ENCODE measurements around the gene ACAA2. TPM values are rescaled to one million over a fixed set of nuclear protein-coding genes. Genes with fewer than 3 reads are reported as not detected.

Gene ACAA2
- total and polyA plus RNA-seq, 8 donors, result 60.3 to 111 (median 88.1) TPM

DNA sequence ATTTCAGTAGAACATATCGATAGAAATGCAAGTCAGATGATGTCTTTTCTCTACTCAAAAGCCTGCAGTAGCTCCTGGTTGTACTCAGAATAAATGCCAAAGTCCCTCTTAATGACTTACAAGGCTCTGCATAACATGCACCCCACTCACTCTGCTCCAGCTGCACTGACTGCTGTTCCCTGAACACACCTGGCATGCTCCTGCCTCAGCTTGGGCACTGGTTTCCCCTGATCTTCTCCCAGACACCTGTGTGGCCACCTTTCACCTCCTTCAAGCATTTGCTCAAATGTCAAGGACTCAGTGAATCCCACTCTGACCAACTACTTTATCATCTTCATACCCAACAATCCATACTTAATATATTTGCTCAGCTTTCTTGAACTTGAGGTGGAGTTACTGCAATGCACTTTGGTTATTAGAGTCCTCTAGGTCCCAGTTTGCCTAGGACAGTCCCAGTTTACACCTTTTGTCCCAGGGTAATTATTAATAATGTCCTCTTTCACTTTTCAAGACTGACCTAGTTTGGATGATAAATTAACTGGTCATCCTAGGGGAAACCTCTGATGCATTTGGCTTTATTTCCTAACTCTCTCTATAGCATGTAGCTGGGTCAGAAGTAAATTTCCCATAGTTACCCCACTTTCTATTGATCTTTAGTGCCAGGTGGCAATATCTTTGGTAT is 44.1 kb downstream of the ACAA2 start:
- Histone ChIP-seq H3K9me3 (no peaks in the 10 kb centered on the region), H3K27ac (no peak overlapping the region), H3K36me3 (no peaks in the 10 kb centered on the region), H3K27me3 (no peaks in the 10 kb centered on the region), H3K4me3 (no peak overlapping the region), H3K4me1 (no peaks in the 10 kb centered on the region)
- ATAC-seq (no peak), DNase-seq (no peak)
- TF ChIP-seq, protein P1, sequence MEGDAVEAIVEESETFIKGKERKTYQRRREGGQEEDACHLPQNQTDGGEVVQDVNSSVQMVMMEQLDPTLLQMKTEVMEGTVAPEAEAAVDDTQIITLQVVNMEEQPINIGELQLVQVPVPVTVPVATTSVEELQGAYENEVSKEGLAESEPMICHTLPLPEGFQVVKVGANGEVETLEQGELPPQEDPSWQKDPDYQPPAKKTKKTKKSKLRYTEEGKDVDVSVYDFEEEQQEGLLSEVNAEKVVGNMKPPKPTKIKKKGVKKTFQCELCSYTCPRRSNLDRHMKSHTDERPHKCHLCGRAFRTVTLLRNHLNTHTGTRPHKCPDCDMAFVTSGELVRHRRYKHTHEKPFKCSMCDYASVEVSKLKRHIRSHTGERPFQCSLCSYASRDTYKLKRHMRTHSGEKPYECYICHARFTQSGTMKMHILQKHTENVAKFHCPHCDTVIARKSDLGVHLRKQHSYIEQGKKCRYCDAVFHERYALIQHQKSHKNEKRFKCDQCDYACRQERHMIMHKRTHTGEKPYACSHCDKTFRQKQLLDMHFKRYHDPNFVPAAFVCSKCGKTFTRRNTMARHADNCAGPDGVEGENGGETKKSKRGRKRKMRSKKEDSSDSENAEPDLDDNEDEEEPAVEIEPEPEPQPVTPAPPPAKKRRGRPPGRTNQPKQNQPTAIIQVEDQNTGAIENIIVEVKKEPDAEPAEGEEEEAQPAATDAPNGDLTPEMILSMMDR (IDR thresholded peaks at IDR 0.05), result no peak
- intact Hi-C loops (cut with DNase I), result no loop called here

DNA sequence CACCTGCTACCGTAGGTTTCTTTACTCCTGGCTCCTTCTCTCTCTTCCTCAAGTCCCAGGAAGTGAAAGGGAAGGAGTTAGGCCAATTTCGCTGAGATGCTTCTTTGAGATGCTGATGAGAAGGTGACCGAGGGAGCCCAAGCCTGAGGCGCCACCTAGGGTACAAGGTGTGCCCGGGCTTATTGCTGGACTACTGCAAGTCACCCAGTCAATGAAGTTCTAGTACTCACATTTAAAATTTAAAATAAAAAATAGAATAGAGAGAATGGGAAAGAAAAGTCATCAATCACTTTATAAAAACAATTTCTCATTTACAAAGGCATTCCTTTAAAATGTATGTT is 45.3 kb downstream of the ACAA2 start:
- intact Hi-C loops (cut with DNase I), result no loop called here
- TF ChIP-seq, protein P1 (IDR thresholded peaks at IDR 0.05), result peak; percentile 22 to 36
- ATAC-seq (peak; percentile 95), DNase-seq (peak in 3 of 4 donors; percentile 28 to 67 (median 63))
- Histone ChIP-seq H3K27ac (no peak overlapping the region), H3K4me1 (no peaks in the 10 kb centered on the region), H3K9me3 (no peaks in the 10 kb centered on the region), H3K27me3 (no peaks in the 10 kb centered on the region), H3K4me3 (no peak overlapping the region), H3K36me3 (no peaks in the 10 kb centered on the region)

DNA sequence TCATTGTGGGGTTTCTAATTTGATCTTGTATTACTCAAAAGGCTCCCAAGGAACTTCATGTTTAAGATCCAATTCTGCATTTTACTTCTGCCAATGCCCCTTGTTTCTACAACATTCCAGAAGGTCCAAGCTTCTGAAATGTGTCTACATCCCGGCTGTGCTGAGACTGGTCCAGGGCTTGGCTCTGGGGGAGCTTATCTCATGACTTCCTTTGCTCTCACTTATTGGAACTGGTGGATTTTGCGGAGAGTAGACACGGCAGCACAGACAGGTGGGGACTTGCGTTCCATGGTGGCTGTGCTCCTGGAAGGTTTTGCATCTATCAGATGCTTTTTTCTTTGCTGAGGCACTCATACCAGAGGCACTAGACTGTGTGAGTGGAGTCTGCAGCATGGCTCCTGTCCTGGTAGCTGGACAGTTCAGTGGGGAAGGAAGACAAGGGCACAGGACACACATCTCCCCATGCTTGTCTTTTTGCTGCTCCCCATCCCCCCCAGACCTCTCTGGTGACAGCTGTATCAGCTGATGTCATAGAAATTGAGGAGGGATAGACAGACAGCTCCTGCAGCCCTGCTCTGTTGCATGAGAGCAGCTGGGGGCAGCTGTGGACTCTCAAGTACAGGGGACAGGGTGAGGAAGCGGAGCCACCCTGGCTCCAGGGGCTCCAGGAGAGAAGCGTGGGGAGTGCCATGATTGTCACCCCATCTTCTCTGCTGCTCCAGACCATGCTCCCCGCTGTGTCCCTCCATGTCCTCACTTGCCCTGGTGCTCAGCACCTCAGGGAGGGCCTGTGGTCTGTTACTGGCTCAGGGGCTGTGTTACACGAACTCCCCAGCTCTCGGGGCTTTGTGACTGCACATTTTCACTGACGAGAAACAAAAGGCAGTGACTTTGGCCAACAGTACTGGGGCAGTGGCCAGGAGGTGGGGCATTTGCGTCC is 46.0 kb downstream of the ACAA2 start:
- Histone ChIP-seq H3K27me3 (no peaks in the 10 kb centered on the region), H3K27ac (no peak overlapping the region), H3K4me3 (no peak overlapping the region), H3K36me3 (no peaks in the 10 kb centered on the region), H3K4me1 (no peaks in the 10 kb centered on the region), H3K9me3 (no peaks in the 10 kb centered on the region)
- intact Hi-C loops (cut with DNase I), result no loop called here
- DNase-seq (no peak), ATAC-seq (no peak)
- TF ChIP-seq, protein P1 (IDR thresholded peaks at IDR 0.05), result no peak

DNA sequence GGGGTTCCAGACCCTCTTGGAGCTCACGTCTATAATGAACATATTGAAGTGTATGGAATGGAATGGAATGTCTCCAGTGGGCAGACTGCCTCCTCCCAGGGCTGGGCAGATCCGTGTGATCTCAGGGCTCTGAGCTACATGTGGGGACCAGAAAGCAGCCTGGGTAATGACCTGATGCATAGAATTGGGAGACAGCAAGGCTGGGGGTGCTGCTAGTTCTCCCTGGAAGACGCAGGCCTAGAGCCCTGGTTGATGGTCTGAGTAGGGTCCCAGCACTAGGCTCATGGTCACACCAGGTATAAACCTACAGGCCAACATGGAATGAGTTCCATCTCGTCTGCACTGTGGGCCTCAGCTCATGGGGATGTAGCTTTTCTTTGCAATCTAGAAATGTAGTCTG is 46.7 kb downstream of the ACAA2 start:
- H3K4me1 ChIP-seq, result no peaks in the 10 kb centered on the region
- DNase-seq (no peak), ATAC-seq (no peak)
- TF ChIP-seq, protein P1 (IDR thresholded peaks at IDR 0.05), result no peak
- no peaks in the 10 kb centered on the region for H3K36me3 ChIP-seq
- no peak overlapping the region for H3K4me3 ChIP-seq
- H3K9me3 ChIP-seq, result no peaks in the 10 kb centered on the region
- no peak overlapping the region for H3K27ac ChIP-seq
- H3K27me3 ChIP-seq, result no peaks in the 10 kb centered on the region
- intact Hi-C loops (cut with DNase I), result no loop called here

DNA sequence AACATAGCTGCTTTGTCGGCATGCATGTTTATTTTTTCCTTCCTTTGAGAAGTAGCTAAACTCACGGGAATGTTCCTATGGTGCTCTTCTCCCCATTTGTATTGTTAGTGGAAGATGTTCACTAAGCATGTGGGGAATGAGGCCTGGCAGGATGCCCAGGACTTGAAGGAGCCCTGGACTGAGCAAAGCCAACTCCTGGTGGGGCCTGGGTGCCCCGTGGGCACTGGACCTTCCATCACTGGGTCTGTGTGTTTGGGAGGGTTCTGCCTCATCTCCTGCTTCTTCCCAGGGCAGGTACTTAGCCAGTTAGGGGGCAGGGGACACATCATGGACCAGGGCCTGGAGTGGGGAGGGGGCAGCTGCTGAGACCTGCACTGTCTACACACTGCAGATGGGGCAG is 49.3 kb downstream of the ACAA2 start:
- Histone ChIP-seq H3K27ac (no peak overlapping the region), H3K4me3 (no peak overlapping the region), H3K36me3 (no peaks in the 10 kb centered on the region), H3K27me3 (no peaks in the 10 kb centered on the region), H3K9me3 (no peaks in the 10 kb centered on the region), H3K4me1 (no peaks in the 10 kb centered on the region)
- intact Hi-C loops (cut with DNase I), result no loop called here
- DNase-seq (no peak), ATAC-seq (no peak)
- TF ChIP-seq, protein P1 (IDR thresholded peaks at IDR 0.05), result no peak

Measured in left lung (tissue), 10 donors.